Stimulated activated CD8-positive, alpha-beta memory T cell treated with anti-CD3 and anti-CD28 coated beads, Interleukin-4, amount 100 ng/mL, for 24 hours (primary cell): ENCODE measurements around the gene CDYL2.

ENCODE experiments used
- DNase-seq: peaks from one replicate; pipeline ENCODE4 v3.0.0-alpha.2; 2020; ENCODE audit warnings: low read depth

Gene CDYL2

DNA sequence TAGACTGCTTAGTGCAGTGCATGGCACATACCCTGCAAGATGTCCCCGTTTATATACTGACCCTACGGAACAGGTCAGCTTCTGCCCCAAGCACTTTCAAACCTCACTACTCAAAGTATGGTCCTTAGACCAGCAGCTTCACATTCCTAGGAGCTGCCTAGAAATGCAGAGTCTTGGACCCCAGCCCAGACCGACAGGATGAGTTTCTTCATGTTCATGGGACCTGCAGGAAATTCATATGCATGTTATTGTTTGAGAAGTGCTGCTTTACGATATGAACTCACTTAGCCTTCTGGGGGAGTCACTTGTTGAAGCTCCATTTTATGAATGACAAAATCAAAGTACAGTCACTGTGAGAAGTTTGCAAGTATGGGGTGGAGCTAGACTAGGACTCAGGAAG lies 181.0 kb downstream of the CDYL2 start:
- DNase-seq: no peak

DNA sequence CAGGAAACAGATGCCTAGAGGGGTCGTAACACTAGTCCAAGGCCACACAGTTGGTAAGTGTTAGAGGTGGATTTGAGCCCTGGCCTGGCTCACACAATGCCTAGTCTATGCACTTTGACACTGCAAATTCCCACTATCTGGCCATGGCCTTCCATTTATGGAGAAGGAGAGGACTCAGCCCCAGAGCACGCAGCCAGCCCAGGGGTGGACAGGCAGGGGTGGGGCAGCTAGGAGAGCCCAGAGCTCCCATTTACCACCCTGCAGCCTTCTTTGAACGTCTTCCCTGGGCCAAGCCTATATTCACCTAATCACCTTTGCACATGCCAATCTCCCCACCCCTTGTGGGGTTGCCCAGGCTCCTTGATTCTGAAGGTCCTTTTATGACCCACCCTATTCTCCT lies 182.4 kb downstream of the CDYL2 start:
- DNase-seq: no peak

DNA sequence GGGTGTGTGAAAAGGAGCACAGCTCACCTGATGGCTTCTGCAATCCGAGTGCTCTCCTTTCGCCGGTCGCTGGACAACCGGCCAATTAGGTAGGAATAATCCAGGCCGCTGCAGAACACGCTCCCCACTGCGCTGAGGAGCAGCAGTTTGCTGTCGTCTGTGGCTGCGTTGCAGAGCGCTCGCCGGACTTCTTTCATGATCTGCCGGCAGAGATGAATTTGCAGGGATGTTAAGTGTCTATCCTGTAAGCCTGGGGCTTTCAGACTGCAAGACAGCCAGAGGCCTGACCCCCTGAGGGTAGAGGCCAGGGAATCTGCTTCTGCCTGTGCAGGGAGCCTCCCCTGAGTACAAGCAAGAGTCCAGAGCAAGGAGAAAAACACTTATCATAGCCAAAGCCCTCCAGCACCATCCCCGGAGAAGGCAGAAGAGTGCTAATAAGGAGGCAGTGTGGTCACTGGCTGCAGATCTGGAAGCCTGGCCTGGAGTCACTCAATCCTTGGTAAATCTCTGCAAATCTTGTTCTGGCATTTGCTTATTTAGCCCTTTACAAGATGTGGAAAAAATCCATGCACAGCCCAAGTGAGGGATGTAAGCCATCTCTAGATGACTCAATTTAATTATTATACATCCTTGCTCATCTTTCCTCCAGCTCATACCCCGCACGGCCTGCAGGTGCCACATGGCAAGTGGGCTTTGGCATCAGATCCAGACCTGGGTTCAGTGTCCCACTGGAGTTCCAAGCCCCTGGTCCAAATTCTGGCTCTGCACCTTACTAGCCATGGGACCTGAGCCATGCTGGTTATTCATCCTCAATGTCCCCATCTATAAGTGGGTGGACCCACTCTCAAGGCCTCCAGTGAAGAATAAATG lies 183.4 kb downstream of the CDYL2 start:
- DNase-seq: no peak

DNA sequence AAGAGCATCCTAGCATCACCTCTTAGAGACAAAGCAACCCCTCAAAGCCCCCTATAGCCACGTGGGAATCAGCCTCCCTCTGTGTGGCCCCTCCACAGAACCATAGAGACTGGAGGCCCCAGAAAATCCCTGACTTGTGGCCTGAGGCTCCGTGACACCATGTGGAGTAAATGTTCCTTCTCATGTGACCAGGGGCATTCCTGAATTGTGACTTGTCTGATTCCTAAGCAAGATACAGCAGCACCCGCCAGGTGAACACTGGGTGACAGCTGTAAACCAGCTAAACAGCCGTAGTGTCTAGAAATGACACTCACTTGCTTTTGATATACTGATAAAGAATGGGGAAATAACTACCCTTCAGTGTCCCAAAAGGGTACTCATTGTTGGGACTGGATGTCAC lies 184.6 kb downstream of the CDYL2 start:
- no peak for DNase-seq

DNA sequence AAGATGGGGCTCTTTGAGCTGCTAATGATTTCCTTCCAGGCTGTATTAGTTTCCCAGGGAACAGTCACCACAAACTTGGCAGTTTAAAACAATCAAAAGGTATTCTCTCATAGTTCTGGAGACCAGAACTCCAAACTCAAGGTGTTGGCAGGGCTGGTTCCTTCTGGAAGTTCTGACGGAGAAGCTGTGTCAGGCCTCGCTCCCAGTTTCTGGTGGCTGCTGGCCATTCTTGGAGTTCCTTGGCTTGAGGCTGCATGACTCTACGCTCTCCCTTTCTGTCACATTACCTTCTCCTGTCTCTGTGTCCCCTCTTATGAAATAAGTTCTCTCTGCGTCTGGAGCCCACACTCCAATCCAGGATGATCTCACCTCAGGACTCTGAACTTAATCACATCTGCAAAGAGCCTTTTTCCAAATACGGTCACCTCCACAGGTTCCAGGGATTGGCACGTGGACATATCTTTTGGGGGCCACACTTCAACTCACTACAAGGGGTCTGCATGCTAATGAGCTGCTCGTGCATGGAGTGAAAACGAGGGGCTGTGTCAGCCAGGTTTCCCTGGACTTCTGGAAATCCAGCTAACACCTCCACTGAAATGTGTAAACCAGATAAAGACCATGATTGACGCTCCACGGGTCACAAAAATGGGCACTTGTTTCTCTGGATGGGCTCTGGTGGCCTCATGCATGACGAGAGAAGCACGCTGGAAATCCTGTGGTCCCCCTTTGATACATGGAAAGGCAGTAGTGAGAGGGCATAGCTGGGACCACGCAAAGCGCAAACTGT lies 185.3 kb downstream of the CDYL2 start:
- DNase-seq: no peak

DNA sequence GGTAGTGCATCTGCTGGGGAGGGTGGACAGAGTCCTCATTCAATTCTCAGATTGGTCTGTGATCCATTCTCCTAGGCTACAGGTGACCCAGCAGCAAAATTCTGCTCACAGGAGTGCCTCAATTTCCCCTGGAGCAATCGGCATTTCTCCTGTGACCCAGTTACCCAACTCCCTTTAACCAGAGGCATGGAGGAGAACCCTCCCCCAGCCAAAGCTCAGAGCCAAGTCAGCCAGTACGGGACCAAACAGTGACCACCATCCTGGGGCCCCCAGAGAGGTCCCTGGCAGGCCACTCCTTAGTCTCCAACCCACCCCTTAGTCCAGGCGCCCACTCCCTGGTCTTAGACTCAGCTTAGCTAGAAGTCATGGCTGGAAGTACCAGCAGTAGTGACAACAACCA lies 188.0 kb downstream of the CDYL2 start:
- DNase-seq: no peak

DNA sequence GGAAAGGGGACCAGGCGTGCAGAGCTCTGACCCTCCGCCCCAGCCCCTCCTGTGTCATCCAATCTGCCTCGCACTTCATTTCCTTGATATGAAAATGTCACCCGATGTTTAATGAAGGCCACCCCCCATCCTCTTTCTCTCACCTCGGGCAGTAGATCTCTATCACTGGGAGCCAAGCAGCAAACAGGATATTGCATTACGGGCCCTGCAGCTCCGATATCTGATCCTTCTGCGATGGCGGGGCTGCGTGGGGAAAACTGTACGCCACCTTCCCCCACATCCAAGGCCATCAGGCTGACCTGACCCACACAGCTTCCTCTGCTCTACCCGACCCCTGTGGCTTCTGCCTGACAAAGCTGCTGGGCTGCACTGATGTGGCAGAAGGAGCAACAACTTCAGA lies 188.7 kb downstream of the CDYL2 start:
- no peak for DNase-seq

DNA sequence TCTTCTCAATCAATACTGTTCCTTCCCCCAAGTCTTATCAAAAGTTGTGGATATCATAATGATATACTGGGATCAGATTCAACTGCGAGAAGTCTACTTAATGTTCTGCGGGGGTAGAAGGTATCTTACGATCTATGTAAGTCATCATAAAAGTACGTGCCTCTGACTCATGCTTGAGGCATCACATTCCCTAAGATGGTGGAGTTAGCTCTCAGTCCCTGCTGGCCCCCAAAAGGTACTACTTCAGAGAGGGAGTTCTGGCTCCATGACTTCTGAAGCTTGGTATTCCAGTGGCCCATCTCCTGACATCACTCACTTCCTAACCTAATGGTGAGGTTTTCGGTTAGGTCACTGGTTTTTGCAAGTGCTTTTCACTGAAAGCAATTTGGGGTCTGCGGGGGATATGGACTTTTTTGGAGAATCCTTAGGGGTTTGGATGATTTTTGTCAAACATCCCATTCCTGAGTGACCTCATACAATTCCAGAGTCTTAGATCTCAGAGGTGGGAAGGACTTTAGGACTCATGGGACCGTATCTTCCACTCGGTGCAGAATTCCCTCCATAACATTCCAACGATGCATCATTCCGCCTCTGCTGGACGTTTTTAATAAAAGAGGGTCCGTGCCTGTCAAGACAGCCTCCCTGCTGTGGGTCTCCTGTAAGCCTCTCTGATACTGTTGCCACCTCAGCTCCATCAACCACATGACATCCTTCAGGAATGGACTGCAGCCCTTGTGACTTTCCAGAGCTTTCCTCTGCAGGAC lies 189.3 kb downstream of the CDYL2 start:
- DNase-seq: no peak

DNA sequence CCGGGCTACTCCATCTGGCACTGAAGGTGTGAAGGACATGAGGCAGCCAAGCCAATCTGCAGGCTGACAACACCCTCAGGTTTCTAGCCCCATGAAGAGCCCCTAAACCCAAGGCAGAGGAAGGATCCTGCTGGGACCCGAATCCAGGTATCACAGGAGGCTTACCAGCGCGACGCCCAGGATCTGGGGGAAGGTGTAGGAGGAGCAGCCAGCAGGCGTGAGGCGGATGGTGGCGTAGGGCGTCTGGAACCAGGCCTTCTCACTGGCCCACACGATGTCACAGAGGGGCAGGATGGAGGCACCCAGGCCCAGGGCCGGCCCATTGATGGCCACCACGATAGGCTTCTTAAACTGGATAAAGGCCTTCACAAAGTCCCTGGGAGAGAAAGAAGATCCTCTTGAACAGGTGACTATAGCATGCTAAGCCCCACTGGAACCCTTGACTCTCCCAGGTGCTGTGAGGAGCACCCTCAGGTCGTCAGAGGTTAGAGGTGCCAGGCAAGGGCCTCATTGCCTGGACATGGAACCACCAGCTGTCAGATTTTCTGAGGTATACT lies 191.9 kb downstream of the CDYL2 start:
- DNase-seq: no peak

DNA sequence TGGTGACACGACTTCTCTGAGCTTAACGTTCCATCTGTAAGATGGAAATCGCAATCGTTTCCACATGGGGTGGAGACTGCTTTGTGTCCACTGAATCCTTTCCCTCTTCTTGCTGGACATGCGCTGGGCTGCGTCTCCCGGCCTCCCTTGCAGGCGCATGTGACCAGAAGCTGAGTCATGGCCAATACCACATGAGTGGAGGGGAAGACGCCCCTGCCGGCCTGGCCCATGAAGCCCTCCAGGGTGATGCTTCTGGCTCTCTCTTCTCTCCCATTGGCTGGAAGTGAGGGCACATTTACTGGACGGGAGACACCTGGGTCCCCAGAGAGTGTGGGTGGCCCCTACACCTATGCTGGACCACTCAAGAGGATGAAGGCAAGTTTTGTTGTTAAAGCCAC lies 192.5 kb downstream of the CDYL2 start:
- DNase-seq: no peak

DNA sequence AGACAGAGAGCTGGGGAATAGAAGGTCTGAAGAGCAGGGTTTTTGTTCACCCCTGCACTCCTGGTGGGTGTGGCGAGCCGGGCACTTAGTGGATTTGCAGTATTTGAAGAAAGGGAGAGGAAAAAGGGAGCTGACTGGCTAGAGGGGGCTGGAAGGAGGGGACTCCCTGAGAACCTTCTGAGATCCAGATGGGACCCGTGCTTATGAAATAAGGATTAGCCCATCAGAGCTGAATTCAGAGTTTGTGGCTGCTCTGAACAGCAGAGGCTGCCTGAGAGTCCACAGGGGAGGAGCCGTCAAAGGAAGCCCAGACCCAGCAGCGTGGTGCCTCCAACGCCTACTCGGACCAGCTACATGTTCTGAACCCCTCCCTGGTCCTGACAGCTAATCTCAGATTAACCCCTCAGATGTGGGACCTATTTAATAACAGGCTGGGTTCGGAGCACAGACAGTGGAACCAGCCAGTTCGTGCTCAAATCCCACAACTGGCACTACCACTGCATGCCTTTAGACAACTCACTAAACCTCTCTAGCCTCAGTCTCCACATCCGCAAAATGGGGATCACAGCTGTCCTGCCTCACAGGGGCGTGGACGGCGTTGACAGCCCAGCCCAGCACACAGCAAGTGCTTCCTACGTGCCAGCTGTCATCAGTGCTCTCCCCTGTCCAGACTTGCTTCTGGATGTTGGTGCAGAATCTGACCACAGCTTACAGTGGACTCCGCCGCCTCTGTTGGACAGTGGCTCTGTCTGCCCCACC lies 193.0 kb downstream of the CDYL2 start:
- DNase-seq: no peak

DNA sequence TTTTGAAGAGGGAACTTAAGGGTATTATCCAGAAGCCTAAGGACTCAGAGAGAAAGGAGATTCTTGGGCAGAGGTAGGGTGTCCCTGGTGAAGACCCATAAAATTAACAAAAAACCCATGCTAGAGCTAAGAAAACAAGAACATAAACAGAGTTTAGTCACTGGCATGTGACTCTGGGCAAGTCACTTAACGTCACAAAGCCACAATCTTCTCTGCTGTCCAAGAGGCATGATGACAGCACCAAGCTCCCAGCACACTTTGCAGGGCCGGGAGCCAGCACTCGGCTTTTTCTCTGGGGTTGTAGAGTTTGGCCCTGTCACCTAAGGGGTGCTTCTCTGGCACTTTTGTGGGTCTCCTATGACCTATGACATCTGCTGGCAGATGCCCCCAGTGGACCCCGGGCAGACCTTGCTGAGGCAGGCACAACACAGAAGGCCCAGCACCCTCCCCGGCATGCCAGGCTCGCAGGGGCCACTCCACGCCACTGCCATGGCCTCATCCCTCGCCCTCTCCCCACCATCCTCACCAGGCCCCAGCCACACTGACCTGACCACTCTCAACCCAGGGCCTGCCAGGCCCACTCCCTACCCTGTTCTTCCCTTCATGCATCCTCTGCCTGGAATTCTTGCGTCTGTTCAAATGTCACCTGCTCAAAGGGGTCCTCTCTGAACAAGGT lies 193.8 kb downstream of the CDYL2 start:
- no peak for DNase-seq

DNA sequence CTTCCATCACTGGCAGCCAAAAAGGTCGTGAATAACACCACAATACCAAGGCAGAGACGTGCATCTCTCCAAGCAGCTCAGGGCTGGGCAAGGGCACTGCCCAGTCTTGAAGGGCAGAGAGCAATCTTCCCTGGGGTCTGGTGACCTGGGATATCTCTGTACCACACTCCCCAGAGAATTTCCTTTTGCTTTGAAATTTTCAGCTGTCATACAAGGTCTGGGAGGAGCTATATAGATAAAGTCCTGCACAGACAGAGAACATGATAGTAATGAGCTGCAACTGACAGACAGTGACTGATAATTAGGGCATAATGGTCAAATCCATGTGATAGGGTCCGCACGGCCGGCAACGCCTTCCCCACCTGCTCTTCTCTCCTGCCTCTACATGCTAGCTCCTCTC lies 195.5 kb downstream of the CDYL2 start:
- DNase-seq: no peak

DNA sequence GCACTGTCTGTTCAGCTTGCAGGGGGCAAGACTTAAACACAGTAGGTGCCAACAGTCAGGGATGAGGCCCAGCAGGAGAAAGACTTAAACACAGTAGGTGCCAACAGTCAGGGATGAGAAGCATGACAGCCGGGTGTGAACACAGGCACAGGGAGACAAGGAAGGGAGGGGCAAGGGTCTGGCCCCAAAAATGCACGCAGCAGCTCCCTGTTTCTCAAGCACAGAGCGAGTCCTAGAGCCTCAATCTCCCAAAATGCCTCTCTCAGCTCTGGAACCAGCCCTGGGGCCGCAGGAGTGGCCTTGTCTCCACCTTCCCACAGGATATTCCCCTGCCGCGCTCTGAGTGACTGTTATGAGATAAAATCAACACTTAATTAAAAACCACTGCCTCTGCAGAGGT lies 197.2 kb downstream of the CDYL2 start:
- DNase-seq: no peak

DNA sequence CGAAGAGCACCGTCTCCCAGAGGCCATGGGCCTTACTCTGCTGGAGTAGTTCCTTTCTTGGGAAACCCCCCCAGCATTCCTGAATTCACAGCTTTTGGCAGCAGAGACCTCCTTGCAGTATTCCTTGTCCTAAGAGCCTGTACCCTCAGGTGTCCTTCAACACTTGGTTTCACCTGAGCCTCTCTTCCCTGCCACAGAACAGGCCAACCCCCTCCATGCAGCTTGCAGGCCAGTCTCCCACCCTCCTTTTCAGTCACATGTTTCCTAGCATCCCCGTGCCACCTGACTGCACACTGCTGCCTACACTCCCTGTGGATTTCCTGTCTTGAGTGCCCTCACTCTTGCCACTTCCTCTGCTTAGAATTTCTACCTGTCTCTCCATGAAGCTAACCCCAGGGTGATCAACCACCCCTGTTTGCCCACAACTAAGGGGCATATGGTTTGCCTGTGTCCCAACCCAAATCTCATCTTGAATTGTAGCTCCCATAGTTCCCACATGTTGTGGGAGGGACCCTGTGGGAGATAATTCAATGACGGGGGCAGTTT lies 198.1 kb downstream of the CDYL2 start:
- DNase-seq: no peak

DNA sequence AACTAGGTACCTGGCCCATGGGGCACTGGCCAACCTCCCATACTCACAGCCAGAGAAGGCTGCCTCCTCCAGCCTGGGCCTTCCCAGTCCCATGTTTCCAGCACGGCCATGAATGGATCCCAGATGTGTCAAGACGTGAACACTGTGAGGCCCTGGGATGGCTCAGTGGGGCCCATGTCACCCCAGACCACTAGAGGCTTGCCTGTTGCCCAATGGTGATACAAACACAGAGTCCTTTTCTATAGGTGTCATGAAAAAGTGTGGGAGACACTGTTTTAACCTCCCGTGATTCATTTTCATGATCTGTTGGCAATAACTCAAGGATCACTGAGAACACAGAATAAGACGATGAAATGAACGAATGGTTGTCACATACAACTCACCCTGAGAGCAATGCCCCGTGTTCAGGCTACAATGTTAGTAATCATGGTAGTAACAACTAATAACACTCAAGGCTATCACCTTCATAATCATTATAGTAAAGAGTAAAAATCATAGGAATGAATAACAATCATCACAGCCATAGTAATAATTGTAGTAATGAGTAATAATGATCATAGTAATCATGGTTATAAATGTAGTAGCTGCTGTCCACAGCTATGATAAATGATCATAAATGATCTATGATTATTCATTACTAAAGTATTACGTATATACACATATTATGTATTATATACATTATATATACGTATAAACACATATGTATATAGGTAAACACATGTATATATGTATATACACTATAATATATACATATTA lies 199.6 kb downstream of the CDYL2 start:
- DNase-seq: no peak

DNA sequence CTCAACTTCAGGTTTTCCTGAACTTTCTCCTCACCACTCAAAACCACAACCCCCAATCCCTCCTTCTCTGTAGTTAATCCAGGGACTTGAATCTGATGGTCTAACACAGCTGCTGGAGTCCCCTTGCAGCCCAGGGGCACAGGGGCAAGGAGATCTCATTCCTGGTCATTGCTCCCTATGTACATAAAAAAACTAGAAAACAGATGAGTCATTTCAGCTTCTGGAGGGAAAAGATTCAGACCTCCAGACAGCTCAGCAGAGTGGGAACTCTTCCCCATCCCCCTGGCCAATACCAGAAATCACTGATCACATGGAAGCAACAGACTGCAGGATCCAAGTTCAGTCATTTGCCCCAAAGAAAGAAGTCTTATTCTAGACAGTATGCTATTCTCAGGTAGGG lies 201.5 kb downstream of the CDYL2 start:
- no peak for DNase-seq

DNA sequence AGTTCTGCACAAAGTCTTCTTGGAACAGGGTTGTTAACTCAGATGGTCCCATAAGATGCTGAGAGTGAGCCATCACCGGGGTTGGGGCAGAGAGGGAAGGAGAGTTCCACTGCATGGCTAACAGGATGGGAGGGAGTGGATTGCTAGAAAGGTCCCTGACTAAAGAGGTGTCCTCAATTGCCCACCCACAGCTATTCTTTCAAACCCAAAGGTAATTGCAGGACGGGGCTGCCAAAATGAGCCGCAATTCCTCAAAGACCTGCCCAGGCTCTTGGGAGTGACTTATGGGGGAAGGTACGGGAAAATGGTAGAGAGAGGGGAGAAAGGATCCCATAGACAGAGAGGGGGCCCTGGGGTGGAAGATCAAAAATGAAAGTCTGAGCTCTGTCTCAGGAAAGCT lies 203.2 kb downstream of the CDYL2 start:
- DNase-seq: no peak

DNA sequence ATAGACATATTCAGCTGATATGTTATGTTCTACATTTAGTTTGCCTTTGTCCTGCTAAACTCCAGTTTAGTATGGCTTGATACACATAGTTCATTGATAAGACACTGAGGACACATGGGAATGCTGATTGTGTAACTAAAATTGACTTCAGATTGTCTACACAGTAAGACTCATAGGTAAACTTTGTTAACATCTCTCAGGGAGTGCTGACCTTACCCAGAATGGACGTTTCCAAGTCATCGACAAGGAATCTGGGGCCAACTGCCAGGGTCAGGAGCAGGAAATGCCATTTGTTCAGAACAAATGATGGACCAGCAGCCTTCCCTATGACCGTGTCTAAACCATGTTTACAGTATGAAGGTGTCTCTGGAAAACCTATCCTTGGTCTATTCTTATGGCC lies 204.9 kb downstream of the CDYL2 start:
- DNase-seq: no peak
